Activated naive CD8-positive, alpha-beta T cell treated with anti-CD3 and anti-CD28 coated beads, Interleukin-2, amount 50 U/mL, for 16 hours (primary cell): ENCODE measurements around the gene MARK3.
"Not testable (repeated sequence)": the region's sequence is repeated elsewhere in the genome, so short reads cannot be mapped to it uniquely, and the experiment has no call there.

Experiments used
- DNase-seq: peaks from one replicate; pipeline ENCODE4 v3.0.0-alpha.2; 2020; ENCODE audit warnings: low read depth, low spot score

Gene MARK3

GRCh38 chr14:103385152-103385928, at the start of gene MARK3:
TSS of gene MARK3 (plus strand) at chr14:103385415. CDS start at chr14:103386030, 615 bp downstream.
- DNase-seq: peak; percentile 92

- no peak for DNase-seq
Observed at GRCh38 chr14:103336191-103336590, 49.0 kb upstream of the MARK3 start.

- DNase-seq: no peak
Observed at GRCh38 chr14:103337794-103338193, 47.4 kb upstream of the MARK3 start.

GRCh38 chr14:103339561-103339960, 45.7 kb upstream of the MARK3 start:
- no peak for DNase-seq

GRCh38 chr14:103340480-103341212, 44.6 kb upstream of the MARK3 start:
- DNase-seq: no peak

- no peak for DNase-seq
Observed at GRCh38 chr14:103341250-103342129, 43.7 kb upstream of the MARK3 start.

GRCh38 chr14:103343164-103343879, 41.9 kb upstream of the MARK3 start:
- no peak for DNase-seq

GRCh38 chr14:103343905-103344797, 41.1 kb upstream of the MARK3 start:
- no peak for DNase-seq

GRCh38 chr14:103346286-103346685, 38.9 kb upstream of the MARK3 start:
- DNase-seq: no peak

- DNase-seq: no peak
Observed at GRCh38 chr14:103347091-103347815, 38.0 kb upstream of the MARK3 start.

- no peak for DNase-seq
Observed at GRCh38 chr14:103348154-103348553, 37.1 kb upstream of the MARK3 start.

- no peak for DNase-seq
Observed at GRCh38 chr14:103349982-103350381, 35.2 kb upstream of the MARK3 start.

- no peak for DNase-seq
Observed at GRCh38 chr14:103353362-103353761, 31.9 kb upstream of the MARK3 start.

- no peak for DNase-seq
Observed at GRCh38 chr14:103354141-103354540, 31.1 kb upstream of the MARK3 start.

GRCh38 chr14:103356024-103356682, 29.1 kb upstream of the MARK3 start:
- DNase-seq: no peak

- DNase-seq: not testable (repeated sequence)
Observed at GRCh38 chr14:103357552-103357951, 27.7 kb upstream of the MARK3 start.

- DNase-seq: no peak
Observed at GRCh38 chr14:103360548-103360947, 24.7 kb upstream of the MARK3 start.

GRCh38 chr14:103361867-103362266, 23.3 kb upstream of the MARK3 start:
- DNase-seq: no peak

- DNase-seq: no peak
Observed at GRCh38 chr14:103362780-103363179, 22.4 kb upstream of the MARK3 start.
